PC-9 (cell line): ENCODE measurements around the gene SLC45A3. TPM values are rescaled to one million over a fixed set of nuclear protein-coding genes. Genes with fewer than 3 reads are reported as not detected.

ENCODE experiments used
- BruUV-seq: library from RNA; stranded (reverse); fragments of 400-500 nt; replicated peaks from 2 replicates; lab custom pipeline; 2021; lab: Mats Ljungman, UMichigan
- CTCF ChIA-PET: fragments of 300-600 bp; sonication (Branson Sonifier 250); formaldehyde crosslinking; loops from one replicate; lab custom pipeline; 2022; ENCODE audit warnings: antibody characterized with exemption; lab: Charles Lee
- POLR2A ChIA-PET: fragments of 300-600 bp; sonication (Branson Sonifier 250); formaldehyde crosslinking; loops from one replicate; lab custom pipeline; 2022; ENCODE audit warnings: antibody characterized with exemption; ENCODE audit not compliant: unreplicated experiment; lab: Charles Lee
- DNase-seq, 2 experiments: peaks; one replicate each; pipeline versions ENCODE4 v3.0.0 to v3.0.0-alpha.2; 2015 to 2022; ENCODE audit warnings: mixed read lengths in 1 of 2
- H2AFZ ChIP-seq: fragments of 200-600 bp; sonication (generic); 2 replicates; pipeline ENCODE4 v1.8.1; 2017; ENCODE audit warnings: antibody characterized with exemption
- H3F3A ChIP-seq: fragments of 200-600 bp; sonication (generic); 2 replicates; pipeline ENCODE4 v1.8.1; 2017; ENCODE audit warnings: antibody characterized with exemption, mild to moderate bottlenecking, low read depth; ENCODE audit not compliant: insufficient read depth
- H3K27ac ChIP-seq: fragments of 200-600 bp; sonication (generic); 2 replicates; pipeline ENCODE4 v1.6.1; 2016; ENCODE audit warnings: mixed run types
- H3K27me3 ChIP-seq: fragments of 200-600 bp; sonication (generic); 2 replicates; pipeline ENCODE4 v1.6.1; 2016; ENCODE audit warnings: low read depth, mixed run types; ENCODE audit not compliant: insufficient read depth
- H3K36me3 ChIP-seq: fragments of 200-600 bp; sonication (generic); 2 replicates; pipeline ENCODE4 v1.6.1; 2016; ENCODE audit warnings: low read depth, mixed run types
- H3K4me1 ChIP-seq: fragments of 200-600 bp; sonication (generic); replicated peaks from 2 replicates; pipeline ENCODE4 v1.6.1; 2016; ENCODE audit warnings: mixed run types; ENCODE audit not compliant: insufficient read depth
- H3K4me2 ChIP-seq: fragments of 200-600 bp; sonication (generic); 2 replicates; pipeline ENCODE4 v1.6.1; 2017; ENCODE audit warnings: mixed run types
- H3K4me3 ChIP-seq: fragments of 200-600 bp; sonication (generic); 2 replicates; pipeline ENCODE4 v1.6.1; 2016; ENCODE audit warnings: mixed run types
- H3K79me2 ChIP-seq: fragments of 200-600 bp; sonication (generic); 2 replicates; pipeline ENCODE4 v1.6.1; 2017; ENCODE audit warnings: low read depth, mixed run types
- H3K9me2 ChIP-seq: fragments of 200-600 bp; sonication (generic); 2 replicates; pipeline ENCODE4 v1.8.1; 2017; ENCODE audit warnings: mild to moderate bottlenecking; ENCODE audit not compliant: insufficient read depth
- H3K9me3 ChIP-seq: fragments of 200-600 bp; sonication (generic); 2 replicates; pipeline ENCODE4 v1.8.1; 2016; ENCODE audit warnings: low read depth; ENCODE audit not compliant: insufficient read depth
- H4K20me1 ChIP-seq: fragments of 200-600 bp; sonication (generic); 2 replicates; pipeline ENCODE4 v1.8.1; 2017; ENCODE audit not compliant: insufficient read depth
- CTCF ChIP-seq: fragments of 200-600 bp; sonication (generic); conservative IDR thresholded peaks from 2 replicates; pipeline ENCODE4 v1.6.1; 2017; ENCODE audit warnings: mixed run types, antibody characterized with exemption, mild to moderate bottlenecking, moderate library complexity
- EZH2 ChIP-seq: fragments of 200-600 bp; sonication (generic); IDR thresholded peaks from 2 replicates; pipeline ENCODE4 v1.8.0; 2017; ENCODE audit warnings: antibody characterized with exemption, low read depth
- intact Hi-C: fragments of 100-400 bp; cut with micrococcal nuclease; formaldehyde crosslinking; loops from one replicate; pipeline ENCODE4 v1.10.0; 2022; ENCODE audit not compliant: unreplicated experiment
- total RNA-seq: library from RNA; stranded (reverse); gene quantifications from 2 replicates; pipeline ENCODE4 v1.2.3, GENCODE V29; 2021

Gene SLC45A3
- total RNA-seq, 1 experiment from 2014 or later = 19.9 TPM

GRCh38 chr1:205632669-205633169 is 47.6 kb downstream of the SLC45A3 start:
- CTCF ChIA-PET = interaction anchor here (0.6 to 1.1 kb wide), 6 partner anchors 23 to 245 kb away, joined by 3 to 14 read pairs (median 3); no protein-coding TSS in a partner anchor
- Histone ChIP-seq H3F3A (peaks cover 50% of the 10 kb centered on the region), H3K27ac (peak overlapping the region; percentile 65), H4K20me1 (peaks cover 16% of the 10 kb centered on the region), H2AFZ (peak overlapping the region; percentile 81; the same call in 1 of the 2 replicates), H3K9me3 (no peaks in the 10 kb centered on the region), H3K9me2 (no peaks in the 10 kb centered on the region), H3K27me3 (no peaks in the 10 kb centered on the region), H3K79me2 (peaks cover 32% of the 10 kb centered on the region), H3K4me3 (peak overlapping the region; percentile 77), H3K4me1 (peaks cover 22% of the 10 kb centered on the region), H3K36me3 (no peaks in the 10 kb centered on the region), H3K4me2 (peak overlapping the region; percentile 89)
- POLR2A ChIA-PET = interaction anchor here (0.6 to 1.0 kb wide), 8 partner anchors 16 to 195 kb away, joined by 3 to 11 read pairs (median 4); partner anchors contain the start of gene CDK18
- DNase-seq = peak in 1 of 2 experiments; percentile 64
- BruUV-seq = no TSS peak
- TF ChIP-seq CTCF = no peak
- TF ChIP-seq EZH2 = no peak
- intact Hi-C loops = loop anchor here (1.0 kb wide), 1 partner anchor 40 kb away; no protein-coding TSS in a partner anchor

- Histone ChIP-seq H3K27ac (peak within 1 kb of the TSS; percentile 84), H4K20me1 (peaks cover 19% of the 10 kb centered on the region), H3K9me2 (no peaks in the 10 kb centered on the region), H3K4me2 (peak within 1 kb of the TSS; percentile 93), H3K9me3 (no peaks in the 10 kb centered on the region), H3F3A (peaks cover 45% of the 10 kb centered on the region), H3K27me3 (no peaks in the 10 kb centered on the region), H3K4me3 (peak within 1 kb of the TSS; percentile 92), H3K4me1 (peaks cover 22% of the 10 kb centered on the region), H3K79me2 (peaks cover 39% of the 10 kb centered on the region), H2AFZ (peak within 1 kb of the TSS; percentile 81), H3K36me3 (peaks cover 5% of the 10 kb centered on the region; the same call in 1 of the 2 replicates)
- peak; percentile 90 to 98 for DNase-seq
- TF ChIP-seq CTCF = peak; percentile 63
- no peak for TF ChIP-seq EZH2
- POLR2A ChIA-PET = interaction anchor here (0.6 to 1.0 kb wide), 11 partner anchors 17 to 139 kb away, joined by 3 to 11 read pairs (median 5); partner anchors contain the start of gene CDK18
- intact Hi-C loops = loop anchor here (1.0 kb wide), 1 partner anchor 40 kb away; no protein-coding TSS in a partner anchor
- BruUV-seq = TSS peak; percentile 88
- CTCF ChIA-PET = interaction anchor here (0.6 to 1.1 kb wide), 7 partner anchors 23 to 245 kb away, joined by 3 to 14 read pairs (median 3); no protein-coding TSS in a partner anchor
These were observed 48.3 kb downstream of the SLC45A3 start, which contains the start of gene ELK4 for GRCh38 chr1:205631768-205632668. TSS of gene ELK4 (minus strand) at chr1:205632011. CDS start at chr1:205623882, 8,129 bp downstream.
